Renal cortex interstitium (tissue), 11 donors: Measurements from ENCODE around the gene GRK6. TPM values are rescaled to one million over a fixed set of nuclear protein-coding genes. Genes with fewer than 3 reads are reported as not detected.

ENCODE experiments used
- DNase-seq, 11 donors: peaks; one replicate each; pipeline ENCODE4 v3.0.0-alpha.2; 2013; ENCODE audit warnings: low read depth in 9 of 11, low spot score in 4 of 11; ENCODE audit errors: extremely low read depth in 1 of 11
- polyA plus RNA-seq, 3 donors: library from polyadenylated mRNA; unstranded; fragments of 120-200 nt; gene quantifications; one replicate each; pipeline ENCODE4 v1.2.1, GENCODE V29; 2013; ENCODE audit not compliant: insufficient read length in 3 of 3

The GRK6 gene
- polyA plus RNA-seq, 3 donors, result 21.2 to 31.2 (median 30.8) TPM

DNA sequence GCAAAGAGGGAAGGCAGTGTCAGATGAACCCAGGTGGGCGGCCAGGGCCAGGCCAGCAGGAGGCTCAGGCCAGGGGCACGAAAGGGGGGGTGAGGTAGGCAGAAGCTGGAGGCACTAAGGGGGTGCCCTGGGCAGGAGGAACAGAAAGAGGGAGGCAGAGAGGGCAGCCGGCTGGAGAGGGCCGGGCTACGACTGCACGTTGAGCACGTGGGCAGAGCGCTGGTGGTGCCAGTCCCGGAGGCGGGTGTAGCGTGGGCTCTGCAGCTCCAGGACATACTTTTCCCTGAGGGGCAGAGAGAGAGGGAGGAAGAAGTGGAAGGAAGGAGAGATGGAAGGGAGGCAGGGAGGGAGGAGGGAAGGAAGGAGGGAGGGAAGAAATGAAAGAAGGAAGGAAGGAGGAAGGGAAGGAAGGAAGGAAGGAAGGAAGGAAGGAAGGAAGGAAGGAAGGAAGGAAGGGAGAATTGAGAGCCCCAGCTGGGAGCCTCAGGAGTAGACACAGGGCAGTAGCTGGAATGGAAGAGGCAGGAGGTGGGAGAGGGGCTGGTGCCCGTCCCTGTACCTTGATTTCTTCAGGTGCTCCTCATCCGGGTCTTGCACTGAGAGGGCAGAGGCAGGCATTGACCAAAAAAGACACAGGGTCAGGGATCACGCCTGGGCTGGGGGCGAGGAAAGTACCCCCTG, 64.0 kb downstream of the GRK6 start:
- no peak for DNase-seq

DNA sequence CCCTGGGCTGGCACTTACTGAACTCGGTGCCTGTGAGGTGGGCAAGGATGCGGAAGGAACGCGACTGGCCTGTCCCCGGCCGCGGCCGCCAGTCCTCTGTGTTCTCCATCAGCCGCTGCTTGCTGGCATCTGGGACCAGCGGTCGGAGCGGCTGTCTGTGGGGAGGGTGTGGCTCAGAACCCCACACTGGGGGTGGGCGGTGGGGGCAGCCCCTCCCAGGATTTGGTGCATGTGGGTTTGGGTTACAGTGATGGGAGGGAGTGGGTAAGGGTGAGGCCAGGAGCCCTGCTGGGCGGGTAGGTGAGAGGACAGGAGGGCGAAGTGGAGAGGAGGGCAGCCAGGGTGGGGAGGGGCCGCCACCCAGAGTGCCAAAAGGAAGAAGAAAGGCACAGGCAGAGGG, 64.5 kb downstream of the GRK6 start:
- DNase-seq, result no peak

DNA sequence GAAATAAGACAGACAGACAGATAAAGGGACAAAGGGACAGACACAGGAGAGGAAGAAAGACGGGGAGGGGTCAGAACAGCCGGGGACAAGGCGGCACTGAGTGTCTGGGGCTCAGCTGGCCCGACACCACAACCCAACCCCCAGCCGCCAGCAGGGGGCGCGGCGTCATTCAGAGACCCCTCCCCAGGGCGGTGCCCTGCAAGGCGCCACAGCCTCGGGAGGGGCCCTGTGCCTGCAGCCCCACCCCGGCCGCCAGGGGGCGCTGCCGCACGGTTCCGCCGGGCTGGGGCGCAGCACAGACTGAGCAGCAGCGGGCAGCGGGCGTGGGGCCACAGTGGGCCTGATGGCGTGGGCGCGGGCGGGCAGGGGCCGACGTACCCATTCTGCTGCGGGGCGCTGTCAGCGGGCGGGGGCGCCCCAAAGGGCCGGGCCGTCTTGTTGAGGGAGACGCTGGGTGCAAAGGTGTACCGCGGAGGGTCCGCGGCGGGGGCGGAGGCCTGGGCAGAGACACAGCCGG, 65.0 kb downstream of the GRK6 start:
- DNase-seq, result no peak

DNA sequence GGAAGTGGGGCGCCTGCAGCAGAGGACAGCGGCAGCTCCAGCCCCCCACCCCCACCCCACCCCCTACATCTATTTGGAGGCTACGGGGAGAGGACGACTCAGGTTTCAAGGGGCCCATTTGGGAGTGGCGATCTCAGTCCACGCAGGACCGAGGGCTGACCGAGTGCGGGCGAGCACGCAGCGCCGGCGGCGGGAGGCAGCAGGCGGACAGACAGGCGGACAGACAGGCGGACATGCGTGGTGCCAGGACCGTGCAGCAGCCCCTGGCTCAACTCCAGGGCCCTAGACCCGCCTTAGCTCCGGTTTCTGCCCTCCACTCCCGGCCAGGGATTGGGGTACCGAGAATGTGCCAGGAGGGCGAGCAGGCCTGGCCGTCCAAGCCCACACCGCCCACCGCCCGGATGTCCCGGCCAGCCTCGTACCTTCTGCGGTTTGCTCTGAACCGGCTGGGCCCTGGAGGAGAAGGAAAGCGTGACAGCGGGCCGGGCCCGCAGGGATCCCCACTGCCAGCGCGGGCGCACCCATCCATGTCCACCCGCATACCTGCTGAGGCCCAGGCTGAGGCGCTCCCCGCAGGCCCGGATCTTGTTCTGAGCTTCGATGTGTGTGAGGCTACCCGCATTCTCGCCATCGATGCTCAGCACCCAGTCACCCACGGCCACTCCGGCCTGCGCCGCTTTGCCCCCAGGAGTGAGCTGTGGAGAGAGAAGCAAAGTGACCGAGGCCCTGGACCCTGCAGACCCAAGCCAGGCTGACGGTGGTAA, 65.7 kb downstream of the GRK6 start:
- DNase-seq, result no peak

Other genes with a start within 250 kb of the GRK6 start
- 10 to 100 TPM; 24.3 to 32.0 (median 28.8) TPM for gene RAB24, start 123.0 kb upstream of the GRK6 start, polyA plus RNA-seq
- gene PRELID1, start 122.9 kb upstream of the GRK6 start, polyA plus RNA-seq, result 100 to 1,000 TPM in 2 of 3 donors, 10 to 100 TPM in 1; 94.5 to 151 (median 114) TPM
- 10 to 100 TPM; 15.2 to 26.5 (median 22.1) TPM for gene MXD3, start 114.8 kb upstream of the GRK6 start, polyA plus RNA-seq
- gene LMAN2, start 75.0 kb upstream of the GRK6 start, polyA plus RNA-seq, result 100 to 1,000 TPM; 110 to 153 (median 140) TPM
- 10 to 100 TPM; 12.1 to 17.5 (median 14.1) TPM for gene RGS14, start 68.8 kb upstream of the GRK6 start, polyA plus RNA-seq
- gene SLC34A1, start 42.2 kb upstream of the GRK6 start, polyA plus RNA-seq, result 100 to 1,000 TPM; 181 to 315 (median 202) TPM
- gene PFN3, start 26.0 kb upstream of the GRK6 start, polyA plus RNA-seq, result 1 to 10 TPM in 2 of 3 donors, under 1 TPM in 1; 0.37 to 7.4 (median 3.2) TPM
- 10 to 100 TPM in 2 of 3 donors, 1 to 10 TPM in 1; 9.1 to 25.2 (median 10.2) TPM for gene F12, start 17.1 kb upstream of the GRK6 start, polyA plus RNA-seq
- gene PRR7, start 20.1 kb downstream of the GRK6 start, polyA plus RNA-seq, result 1 to 10 TPM in 2 of 3 donors, under 1 TPM in 1; 0.96 to 2.8 (median 2.8) TPM
- gene DBN1, start 47.0 kb downstream of the GRK6 start, polyA plus RNA-seq, result 100 to 1,000 TPM; 169 to 239 (median 183) TPM
- gene PDLIM7, start 70.9 kb downstream of the GRK6 start, polyA plus RNA-seq, result 100 to 1,000 TPM in 2 of 3 donors, 10 to 100 TPM in 1; 82.7 to 143 (median 125) TPM
- 1 to 10 TPM; 3.8 to 7.1 (median 5.8) TPM for gene DOK3, start 83.2 kb downstream of the GRK6 start, polyA plus RNA-seq
- gene DDX41, start 90.3 kb downstream of the GRK6 start, polyA plus RNA-seq, result 100 to 1,000 TPM in 2 of 3 donors, 10 to 100 TPM in 1; 84.2 to 112 (median 107) TPM
- 100 to 1,000 TPM in 1 of 3 donors, 10 to 100 TPM in 2; 69.6 to 126 (median 85.4) TPM for gene FAM193B, start 127.9 kb downstream of the GRK6 start, polyA plus RNA-seq
- gene TMED9, start 165.5 kb downstream of the GRK6 start, polyA plus RNA-seq, result 100 to 1,000 TPM; 148 to 180 (median 154) TPM
- 10 to 100 TPM; 19.6 to 29.5 (median 27.9) TPM for gene B4GALT7, start 173.5 kb downstream of the GRK6 start, polyA plus RNA-seq